ENCODE results near the gene DPYSL4.

Gene DPYSL4

GRCh38 chr10:132145521-132146185, 41.1 kb upstream of the DPYSL4 start:
- no peak overlapping the region for H3K4me3 Mint-ChIP-seq
- ATAC-seq (ENCODE audit: low read depth) (no peak), DNase-seq (ENCODE audit: low spot score in 2 of 2) (no peak)
- H3K9me3 Mint-ChIP-seq = no peaks in the 10 kb centered on the region
- H3K36me3 Mint-ChIP-seq = no peaks in the 10 kb centered on the region
- no peak overlapping the region for H3K27ac Mint-ChIP-seq
- no peaks in the 10 kb centered on the region for H3K4me1 Mint-ChIP-seq
- no peaks in the 10 kb centered on the region for H3K27me3 Mint-ChIP-seq

- H3K4me1 Mint-ChIP-seq = no peaks in the 10 kb centered on the region
Measured at GRCh38 chr10:132146271-132146671, 40.5 kb upstream of the DPYSL4 start.

GRCh38 chr10:132146941-132147915, 39.5 kb upstream of the DPYSL4 start:
- ATAC-seq (ENCODE audit: low read depth) = no peak
- H3K27me3 Mint-ChIP-seq = no peaks in the 10 kb centered on the region

More at GRCh38 chr10:132146271-132146671, 40.5 kb upstream of the DPYSL4 start:
- Mint-ChIP-seq H3K9me3 (no peaks in the 10 kb centered on the region), H3K27ac (no peak overlapping the region), H3K4me3 (no peak overlapping the region), H3K36me3 (no peaks in the 10 kb centered on the region), H3K27me3 (no peaks in the 10 kb centered on the region)
- DNase-seq (ENCODE audit: low spot score in 2 of 2) = no peak
- no peak for ATAC-seq (ENCODE audit: low read depth)

GRCh38 chr10:132148261-132149251, 38.2 kb upstream of the DPYSL4 start:
- no peaks in the 10 kb centered on the region for H3K27me3 Mint-ChIP-seq
- H3K9me3 Mint-ChIP-seq = no peaks in the 10 kb centered on the region
- H3K36me3 Mint-ChIP-seq = no peaks in the 10 kb centered on the region
- no peaks in the 10 kb centered on the region for H3K4me1 Mint-ChIP-seq
- DNase-seq (ENCODE audit: low spot score in 2 of 2) (no peak), ATAC-seq (ENCODE audit: low read depth) (no peak)
- H3K27ac Mint-ChIP-seq = no peak overlapping the region
- no peak overlapping the region for H3K4me3 Mint-ChIP-seq

More at GRCh38 chr10:132146941-132147915, 39.5 kb upstream of the DPYSL4 start:
- no peak overlapping the region for H3K27ac Mint-ChIP-seq
- no peaks in the 10 kb centered on the region for H3K9me3 Mint-ChIP-seq
- no peak overlapping the region for H3K4me3 Mint-ChIP-seq
- DNase-seq (ENCODE audit: low spot score in 2 of 2) = no peak
- no peaks in the 10 kb centered on the region for H3K36me3 Mint-ChIP-seq
- H3K4me1 Mint-ChIP-seq = no peaks in the 10 kb centered on the region

GRCh38 chr10:132149271-132149670, 37.5 kb upstream of the DPYSL4 start:
- Mint-ChIP-seq H3K27ac (no peak overlapping the region), H3K27me3 (no peaks in the 10 kb centered on the region), H3K4me3 (no peak overlapping the region), H3K36me3 (no peaks in the 10 kb centered on the region), H3K9me3 (no peaks in the 10 kb centered on the region), H3K4me1 (no peaks in the 10 kb centered on the region)
- no peak for ATAC-seq (ENCODE audit: low read depth)
- DNase-seq (ENCODE audit: low spot score in 2 of 2) = no peak

- H3K27me3 Mint-ChIP-seq = no peaks in the 10 kb centered on the region
- no peak overlapping the region for H3K27ac Mint-ChIP-seq
- no peaks in the 10 kb centered on the region for H3K36me3 Mint-ChIP-seq
- H3K9me3 Mint-ChIP-seq = no peaks in the 10 kb centered on the region
- no peaks in the 10 kb centered on the region for H3K4me1 Mint-ChIP-seq
- no peak overlapping the region for H3K4me3 Mint-ChIP-seq
- DNase-seq (ENCODE audit: low spot score in 2 of 2) (no peak), ATAC-seq (ENCODE audit: low read depth) (no peak)
Measured at GRCh38 chr10:132149917-132150316, 36.8 kb upstream of the DPYSL4 start.

- Mint-ChIP-seq H3K4me3 (no peak overlapping the region), H3K9me3 (no peaks in the 10 kb centered on the region), H3K36me3 (no peaks in the 10 kb centered on the region), H3K27me3 (no peaks in the 10 kb centered on the region), H3K27ac (no peak overlapping the region), H3K4me1 (no peaks in the 10 kb centered on the region)
- no peak for DNase-seq (ENCODE audit: low spot score in 2 of 2)
- no peak for ATAC-seq (ENCODE audit: low read depth)
Measured at GRCh38 chr10:132150777-132151176, 36.0 kb upstream of the DPYSL4 start.

GRCh38 chr10:132151286-132151950, 35.3 kb upstream of the DPYSL4 start:
- Mint-ChIP-seq H3K4me1 (no peaks in the 10 kb centered on the region), H3K4me3 (no peak overlapping the region), H3K36me3 (no peaks in the 10 kb centered on the region), H3K27ac (no peak overlapping the region), H3K9me3 (no peaks in the 10 kb centered on the region), H3K27me3 (no peaks in the 10 kb centered on the region)
- no peak for DNase-seq (ENCODE audit: low spot score in 2 of 2)
- ATAC-seq (ENCODE audit: low read depth) = no peak

- no peaks in the 10 kb centered on the region for H3K9me3 Mint-ChIP-seq
- ATAC-seq (ENCODE audit: low read depth) (no peak), DNase-seq (ENCODE audit: low spot score in 2 of 2) (no peak)
- no peaks in the 10 kb centered on the region for H3K27me3 Mint-ChIP-seq
- H3K4me3 Mint-ChIP-seq = no peak overlapping the region
- no peak overlapping the region for H3K27ac Mint-ChIP-seq
- no peaks in the 10 kb centered on the region for H3K36me3 Mint-ChIP-seq
- no peaks in the 10 kb centered on the region for H3K4me1 Mint-ChIP-seq
Measured at GRCh38 chr10:132151951-132152505, 34.7 kb upstream of the DPYSL4 start.

GRCh38 chr10:132152896-132153580, 33.7 kb upstream of the DPYSL4 start:
- ATAC-seq (ENCODE audit: low read depth) = no peak
- H3K4me3 Mint-ChIP-seq = no peak overlapping the region
- H3K9me3 Mint-ChIP-seq = no peaks in the 10 kb centered on the region
- H3K27me3 Mint-ChIP-seq = no peaks in the 10 kb centered on the region
- DNase-seq (ENCODE audit: low spot score in 2 of 2) = no peak
- no peaks in the 10 kb centered on the region for H3K4me1 Mint-ChIP-seq
- no peaks in the 10 kb centered on the region for H3K36me3 Mint-ChIP-seq
- H3K27ac Mint-ChIP-seq = no peak overlapping the region

GRCh38 chr10:132153616-132154217, 33.0 kb upstream of the DPYSL4 start:
- Mint-ChIP-seq H3K4me3 (no peak overlapping the region), H3K27me3 (no peaks in the 10 kb centered on the region), H3K36me3 (no peaks in the 10 kb centered on the region), H3K9me3 (no peaks in the 10 kb centered on the region), H3K27ac (no peak overlapping the region), H3K4me1 (no peaks in the 10 kb centered on the region)
- DNase-seq (ENCODE audit: low spot score in 2 of 2) (no peak), ATAC-seq (ENCODE audit: low read depth) (no peak)

GRCh38 chr10:132154440-132154839, 32.3 kb upstream of the DPYSL4 start:
- Mint-ChIP-seq H3K4me3 (no peak overlapping the region), H3K4me1 (no peaks in the 10 kb centered on the region), H3K27ac (no peak overlapping the region), H3K9me3 (peaks cover 1% of the 10 kb centered on the region), H3K27me3 (no peaks in the 10 kb centered on the region), H3K36me3 (no peaks in the 10 kb centered on the region)
- DNase-seq (ENCODE audit: low spot score in 2 of 2) (no peak), ATAC-seq (ENCODE audit: low read depth) (no peak)

All from memory B cell (primary cell).